Body of pancreas (tissue), 4 donors: ENCODE results near the gene DNM3.

Source experiments
- CTCF ChIP-seq, 7 experiments: fragments of 450-650 bp in 4 of 7; fragments of 200-600 bp in 3 of 7; sonication (generic) in 3 of 7; IDR thresholded peaks; one replicate each; pipeline ENCODE4 v1.5.1; 2016 to 2019; ENCODE audit warnings: antibody characterized with exemption in 7 of 7
- POLR2A ChIP-seq, 3 donors: fragments of 450-650 bp; IDR thresholded peaks; one replicate each; pipeline ENCODE4 v1.6.1; 2016; ENCODE audit warnings: antibody characterized with exemption in 3 of 3, mild to moderate bottlenecking in 2 of 3

DNA sequence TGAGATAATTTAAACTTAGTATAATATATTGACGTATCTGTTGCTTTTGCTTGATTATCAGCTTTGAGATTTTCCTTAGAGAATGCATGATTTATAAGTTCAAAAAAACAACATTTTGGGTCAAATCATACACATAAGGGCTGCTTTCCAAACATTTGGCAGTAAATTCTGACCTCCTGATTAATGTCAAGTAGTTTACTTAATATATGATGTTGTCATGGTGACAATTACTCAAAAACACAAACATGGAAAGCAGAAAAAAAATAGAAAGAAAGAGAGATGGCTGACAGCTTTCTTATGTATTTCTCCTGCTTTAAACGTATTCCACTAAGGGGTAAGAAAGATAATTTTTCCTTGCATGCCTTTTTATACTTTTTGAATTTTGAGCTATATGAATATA lies 320.9 kb downstream of the DNM3 start:
- no peak for TF ChIP-seq CTCF (IDR thresholded peaks at IDR 0.05)
- TF ChIP-seq POLR2A (IDR thresholded peaks at IDR 0.05), result no peak
